CD14-positive monocyte (primary cell): ENCODE data around the gene GIMAP5. TPM values are rescaled to one million over a fixed set of nuclear protein-coding genes. Genes with fewer than 3 reads are reported as not detected.
"Not testable (repeated sequence)": the region's sequence is repeated elsewhere in the genome, so short reads cannot be mapped to it uniquely, and the experiment has no call there.

ENCODE experiments used
- DNase-seq, 3 donors: peaks; one replicate each; pipeline ENCODE4 v3.0.0-alpha.2; 2011 to 2022
- H2AFZ ChIP-seq: 2 replicates; pipeline ENCODE4 v1.6.0; 2012; ENCODE audit warnings: mild to moderate bottlenecking, low read depth, low read length, inconsistent platforms; ENCODE audit not compliant: insufficient read depth, poor library complexity, severe bottlenecking
- H3K27ac ChIP-seq, 2 donors: 1 replicate in 1 of 2; 2 replicates in 1 of 2; pipeline ENCODE4 v1.5.1; 2012 to 2013; ENCODE audit warnings: low read length in 2 of 2, control low read depth in 1 of 2, inconsistent platforms in 1 of 2, low read depth in 1 of 2, mild to moderate bottlenecking in 1 of 2
- H3K27me3 ChIP-seq, 2 donors: one replicate each; pipeline versions ENCODE4 v1.6.0 to v1.6.1; 2011 to 2013; ENCODE audit warnings: low read length in 2 of 2; ENCODE audit not compliant: control insufficient read depth in 2 of 2, insufficient read depth in 2 of 2
- H3K36me3 ChIP-seq, 2 donors: replicated peaks in 1 of 2; 1 replicate in 1 of 2; 2 replicates in 1 of 2; pipeline versions ENCODE4 v1.5.1 to v1.6.1; 2012 to 2013; ENCODE audit warnings: low read length in 2 of 2, control low read depth in 1 of 2, inconsistent platforms in 1 of 2, mild to moderate bottlenecking in 1 of 2; ENCODE audit not compliant: insufficient read depth in 2 of 2, control insufficient read depth in 1 of 2
- H3K4me1 ChIP-seq, 2 donors: 1 replicate in 1 of 2; 2 replicates in 1 of 2; pipeline versions ENCODE4 v1.5.1 to v1.6.1; 2012 to 2013; ENCODE audit warnings: low read length in 2 of 2, control low read depth in 1 of 2, inconsistent platforms in 1 of 2, mild to moderate bottlenecking in 1 of 2, moderate library complexity in 1 of 2; ENCODE audit not compliant: insufficient read depth in 2 of 2, control insufficient read depth in 1 of 2
- H3K4me2 ChIP-seq: replicated peaks from 2 replicates; pipeline ENCODE3; 2012; ENCODE audit warnings: low read length, moderate library complexity, mild to moderate bottlenecking; ENCODE audit not compliant: poor library complexity, severe bottlenecking; ENCODE audit errors: extremely low read depth
- H3K4me3 ChIP-seq, 3 experiments: fragments of 200-600 bp in 1 of 3; sonication (generic) in 1 of 3; replicated peaks in 1 of 3; 1 replicate in 2 of 3; 2 replicates in 1 of 3; pipeline ENCODE4 v1.5.1; 2011 to 2013; ENCODE audit warnings: low read length in 3 of 3, mild to moderate bottlenecking in 3 of 3, control low read depth in 2 of 3, low read depth in 2 of 3, inconsistent platforms in 1 of 3, moderate library complexity in 1 of 3
- H3K79me2 ChIP-seq: 2 replicates; pipeline ENCODE4 v1.6.0; 2012; ENCODE audit warnings: mild to moderate bottlenecking, control low read depth, inconsistent platforms, low read length, moderate library complexity; ENCODE audit not compliant: insufficient read depth
- H3K9ac ChIP-seq: 2 replicates; pipeline ENCODE4 v1.6.0; 2017; ENCODE audit warnings: low read length, mild to moderate bottlenecking; ENCODE audit not compliant: insufficient read depth, poor library complexity, severe bottlenecking
- H3K9me3 ChIP-seq, 2 donors: replicated peaks in 1 of 2; 1 replicate in 1 of 2; 2 replicates in 1 of 2; pipeline versions ENCODE4 v1.5.1 to v1.6.1; 2012 to 2013; ENCODE audit warnings: low read length in 2 of 2, control low read depth in 1 of 2; ENCODE audit not compliant: control insufficient read depth in 1 of 2, insufficient read depth in 1 of 2
- H4K20me1 ChIP-seq: 2 replicates; pipeline ENCODE4 v1.6.0; 2012; ENCODE audit warnings: mild to moderate bottlenecking, low read length, control low read depth, moderate library complexity; ENCODE audit not compliant: insufficient read depth
- H3K27ac Mint-ChIP-seq, 7 donors: one replicate each; pipeline ENCODE4 v1.8.0; 2020; ENCODE audit warnings: mild to moderate bottlenecking in 7 of 7, mixed read lengths in 7 of 7, moderate library complexity in 6 of 7, inconsistent platforms in 2 of 7
- H3K27me3 Mint-ChIP-seq, 3 donors: one replicate each; pipeline ENCODE4 v1.8.0; 2021 to 2022; ENCODE audit warnings: low read depth in 3 of 3, mild to moderate bottlenecking in 3 of 3, mixed read lengths in 3 of 3, moderate library complexity in 3 of 3, inconsistent platforms in 1 of 3
- H3K36me3 Mint-ChIP-seq, 2 donors: one replicate each; pipeline ENCODE4 v1.8.0; 2020; ENCODE audit warnings: mixed read lengths in 2 of 2, inconsistent platforms in 1 of 2, mild to moderate bottlenecking in 1 of 2
- H3K4me1 Mint-ChIP-seq: one replicate; pipeline ENCODE4 v1.8.0; 2020; ENCODE audit warnings: mild to moderate bottlenecking, mixed read lengths
- H3K4me3 Mint-ChIP-seq, 2 donors: one replicate each; pipeline ENCODE4 v1.8.0; 2020; ENCODE audit warnings: mild to moderate bottlenecking in 2 of 2, mixed read lengths in 2 of 2, moderate library complexity in 1 of 2
- H3K9me3 Mint-ChIP-seq, 7 donors: one replicate each; pipeline ENCODE4 v1.8.0; 2020 to 2022; ENCODE audit warnings: mixed read lengths in 7 of 7, mild to moderate bottlenecking in 6 of 7, moderate library complexity in 6 of 7, inconsistent platforms in 2 of 7
- WGBS: methylation state at CpG from one replicate; pipeline ENCODE4 v1.1.5; 2013; ENCODE audit warnings: missing lambda C conversion rate; ENCODE audit not compliant: insufficient coverage; 5-methylcytosine and 5-hydroxymethylcytosine counted together
- intact Hi-C, 2 donors: fragments of 100-400 bp; cut with micrococcal nuclease; formaldehyde crosslinking; loops; one replicate each; pipeline versions ENCODE4 v1.15.0 to v1.15.1; 2023
- polyA plus RNA-seq, 3 donors: library from polyadenylated mRNA; depleted of rRNA in 1 of 3; unstranded in 2 of 3; stranded (reverse) in 1 of 3; fragments of 300-500 nt in 2 of 3; fragments of >200 nt in 1 of 3; fragmentation: Illumina TruSeq in 2 of 3; gene quantifications; 1 replicate in 2 of 3; 2 replicates in 1 of 3; pipeline ENCODE4 v1.2.3, GENCODE V29; 2012 to 2021
- TF ChIP-seq, protein P1 (sequence below): fragments of 200-600 bp; IDR thresholded peaks from one replicate; pipeline ENCODE4 v1.8.0; 2022; ENCODE audit warnings: antibody characterized with exemption, mild to moderate bottlenecking

Gene GIMAP5
- polyA plus RNA-seq, 3 donors = 13.4 to 17.1 (median 14.4) TPM

DNA sequence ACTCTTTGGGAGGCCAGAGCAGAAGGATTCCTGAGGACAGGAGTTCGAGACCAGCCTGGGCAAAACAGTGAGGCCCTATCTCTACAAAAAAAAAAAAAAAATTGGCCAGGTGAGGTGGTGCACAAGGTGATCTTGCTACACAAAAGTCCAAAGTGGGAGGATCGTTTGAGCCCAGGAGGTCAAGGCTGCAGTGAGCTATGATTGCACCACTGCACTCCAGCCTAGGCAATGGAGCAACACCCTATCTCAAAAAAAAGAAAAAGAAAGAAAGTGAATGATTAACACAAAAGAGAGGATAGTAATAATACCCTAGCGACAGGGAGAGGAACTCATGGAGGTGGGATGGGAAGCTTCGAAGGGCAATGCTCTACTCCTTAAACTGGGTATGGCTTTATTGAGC, 32.5 kb downstream of the GIMAP5 start:
- Histone ChIP-seq H3K27ac (no peak overlapping the region), H3K27me3 (no peaks in the 10 kb centered on the region), H3K4me2 (no peak overlapping the region), H3K9me3 (peaks cover 0 to 3% of the 10 kb centered on the region in 2 donors), H3K79me2 (no peaks in the 10 kb centered on the region), H3K4me1 (no peaks in the 10 kb centered on the region), H3K36me3 (peaks cover 0 to 46% of the 10 kb centered on the region in 2 donors), H4K20me1 (no peaks in the 10 kb centered on the region), H2AFZ (no peak overlapping the region), H3K9ac (no peak overlapping the region), H3K4me3 (no peak overlapping the region)
- no peak overlapping the region for H3K4me3 Mint-ChIP-seq
- WGBS = no CpG with 5 or more reads among the region's 4 CpGs
- TF ChIP-seq, protein P1, sequence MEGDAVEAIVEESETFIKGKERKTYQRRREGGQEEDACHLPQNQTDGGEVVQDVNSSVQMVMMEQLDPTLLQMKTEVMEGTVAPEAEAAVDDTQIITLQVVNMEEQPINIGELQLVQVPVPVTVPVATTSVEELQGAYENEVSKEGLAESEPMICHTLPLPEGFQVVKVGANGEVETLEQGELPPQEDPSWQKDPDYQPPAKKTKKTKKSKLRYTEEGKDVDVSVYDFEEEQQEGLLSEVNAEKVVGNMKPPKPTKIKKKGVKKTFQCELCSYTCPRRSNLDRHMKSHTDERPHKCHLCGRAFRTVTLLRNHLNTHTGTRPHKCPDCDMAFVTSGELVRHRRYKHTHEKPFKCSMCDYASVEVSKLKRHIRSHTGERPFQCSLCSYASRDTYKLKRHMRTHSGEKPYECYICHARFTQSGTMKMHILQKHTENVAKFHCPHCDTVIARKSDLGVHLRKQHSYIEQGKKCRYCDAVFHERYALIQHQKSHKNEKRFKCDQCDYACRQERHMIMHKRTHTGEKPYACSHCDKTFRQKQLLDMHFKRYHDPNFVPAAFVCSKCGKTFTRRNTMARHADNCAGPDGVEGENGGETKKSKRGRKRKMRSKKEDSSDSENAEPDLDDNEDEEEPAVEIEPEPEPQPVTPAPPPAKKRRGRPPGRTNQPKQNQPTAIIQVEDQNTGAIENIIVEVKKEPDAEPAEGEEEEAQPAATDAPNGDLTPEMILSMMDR = no peak
- no peaks in the 10 kb centered on the region for H3K27me3 Mint-ChIP-seq
- intact Hi-C loops = loop anchor here in 1 of 2 donors (5.0 kb wide), 1 partner anchor 38 kb away; no protein-coding TSS in a partner anchor
- peaks cover 2% of the 10 kb centered on the region for H3K4me1 Mint-ChIP-seq
- H3K27ac Mint-ChIP-seq = no peak overlapping the region
- H3K36me3 Mint-ChIP-seq = peaks cover 33 to 68% of the 10 kb centered on the region in 2 donors
- DNase-seq = no peak
- H3K9me3 Mint-ChIP-seq = peaks cover 6 to 18% (median 16%) of the 10 kb centered on the region in 7 donors

DNA sequence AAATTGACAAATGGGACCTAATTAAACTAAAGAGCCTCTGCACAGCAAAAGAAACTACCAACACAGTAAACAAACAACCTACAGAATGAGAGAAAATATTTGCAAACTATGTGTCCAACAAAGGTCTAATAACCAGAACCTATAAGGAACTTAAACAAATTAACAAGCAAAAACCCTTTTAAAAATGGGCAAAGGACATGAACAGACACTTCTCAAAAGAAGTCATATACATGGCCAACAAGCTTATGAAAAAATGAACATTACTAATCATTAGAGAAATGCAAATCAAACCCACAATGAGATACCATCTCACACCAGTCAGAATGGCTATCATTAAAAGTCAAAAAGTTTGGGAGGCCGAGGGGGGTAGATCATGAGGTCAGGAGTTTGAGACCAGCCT, 36.9 kb downstream of the GIMAP5 start:
- H3K4me2 ChIP-seq, H3K27ac ChIP-seq, H4K20me1 ChIP-seq, H2AFZ ChIP-seq, H3K79me2 ChIP-seq, H3K27ac Mint-ChIP-seq, DNase-seq, H3K9ac ChIP-seq, H3K4me3 Mint-ChIP-seq, H3K27me3 ChIP-seq, H3K27me3 Mint-ChIP-seq, H3K9me3 ChIP-seq, H3K4me3 ChIP-seq: not testable (repeated sequence)
- WGBS = no CpG with 5 or more reads among the region's 1 CpG
- Mint-ChIP-seq H3K9me3 (peaks cover 6 to 22% (median 16%) of the 10 kb centered on the region in 7 donors), H3K36me3 (peaks cover 31 to 68% of the 10 kb centered on the region in 2 donors), H3K4me1 (peaks cover 25% of the 10 kb centered on the region)
- intact Hi-C loops = loop anchor here in 1 of 2 donors (5.0 kb wide), 1 partner anchor 33 kb away; no protein-coding TSS in a partner anchor
- Histone ChIP-seq H3K4me1 (peaks cover 6 to 24% of the 10 kb centered on the region in 2 donors), H3K36me3 (peaks cover 0 to 20% of the 10 kb centered on the region in 2 donors)
